ENCODE measurements around the gene WDR17.

WDR17 gene

DNA sequence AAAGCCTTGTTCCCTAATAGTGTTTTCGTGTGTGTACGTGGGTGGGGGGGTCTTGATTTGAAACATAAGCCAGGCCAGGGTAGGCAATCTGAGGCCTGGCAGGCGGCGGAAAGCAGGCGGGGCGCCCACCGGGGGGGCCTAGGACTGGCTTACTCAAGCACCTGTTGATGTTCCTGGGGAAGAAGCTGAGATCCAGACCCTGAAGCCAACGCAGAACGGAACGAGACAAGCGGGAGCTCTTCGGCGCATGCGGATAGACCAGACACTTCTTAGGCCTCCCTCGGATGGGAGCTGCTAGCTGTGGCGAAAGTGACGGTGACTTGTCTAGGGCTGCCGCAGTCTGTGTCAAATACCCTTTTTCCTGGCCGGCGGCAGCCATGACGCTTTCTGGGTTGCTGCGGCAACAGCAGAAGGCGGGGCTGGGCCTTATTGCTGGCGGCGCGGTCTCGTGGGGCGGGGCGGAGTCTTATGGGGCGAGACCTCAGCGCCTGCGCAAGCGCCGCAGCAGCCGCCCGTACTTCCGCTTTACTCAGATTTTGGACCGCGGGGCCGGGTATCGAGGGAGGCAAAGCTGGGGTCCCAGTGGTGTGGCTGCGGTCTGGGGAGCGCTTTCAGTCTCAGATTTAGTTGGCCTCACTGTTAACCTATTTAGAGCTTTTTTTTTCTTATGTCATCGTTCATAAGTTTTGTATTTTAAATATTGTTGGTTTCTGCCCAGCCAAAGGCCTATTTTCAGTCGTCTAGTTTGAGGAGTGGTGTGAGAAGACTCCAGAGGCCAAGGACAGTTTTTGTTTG is 129.7 kb downstream of the WDR17 start, which contains the start of gene SPATA4:
TSS of gene SPATA4 (minus strand) at position 402 of the 795 bp plus-strand sequence. CDS start at position 379, 23 bp downstream.
- TF ChIP-seq SUZ12 (IDR thresholded peaks at IDR 0.05) (no peak), FOXK2 (IDR thresholded peaks at IDR 0.05) (no peak), BHLHE40 (IDR thresholded peaks at IDR 0.05; ENCODE audit: borderline replicate concordance) (no peak), HDGF (IDR thresholded peaks at IDR 0.05; ENCODE audit: borderline replicate concordance) (no peak), ZNF384 (IDR thresholded peaks at IDR 0.05) (no peak), ELF4 (IDR thresholded peaks at IDR 0.05) (peak; percentile 77), NFRKB (IDR thresholded peaks at IDR 0.05) (no peak), CTBP1 (IDR thresholded peaks at IDR 0.05; ENCODE audit: borderline replicate concordance) (no peak), ARNT (IDR thresholded peaks at IDR 0.05) (peak; percentile 51; the same call in 1 of the 2 replicates), FOXA1 (IDR thresholded peaks at IDR 0.05) (no peak), L3MBTL2 (conservative IDR thresholded peaks at IDR 0.05) (peak; percentile 64), TARDBP (IDR thresholded peaks at IDR 0.05) (no peak), SP1 (IDR thresholded peaks at IDR 0.05) (no peak), LEF1 (IDR thresholded peaks at IDR 0.05; ENCODE audit: borderline replicate concordance) (no peak)
- TF ChIP-seq, protein P1, sequence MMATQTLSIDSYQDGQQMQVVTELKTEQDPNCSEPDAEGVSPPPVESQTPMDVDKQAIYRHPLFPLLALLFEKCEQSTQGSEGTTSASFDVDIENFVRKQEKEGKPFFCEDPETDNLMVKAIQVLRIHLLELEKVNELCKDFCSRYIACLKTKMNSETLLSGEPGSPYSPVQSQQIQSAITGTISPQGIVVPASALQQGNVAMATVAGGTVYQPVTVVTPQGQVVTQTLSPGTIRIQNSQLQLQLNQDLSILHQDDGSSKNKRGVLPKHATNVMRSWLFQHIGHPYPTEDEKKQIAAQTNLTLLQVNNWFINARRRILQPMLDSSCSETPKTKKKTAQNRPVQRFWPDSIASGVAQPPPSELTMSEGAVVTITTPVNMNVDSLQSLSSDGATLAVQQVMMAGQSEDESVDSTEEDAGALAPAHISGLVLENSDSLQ (IDR thresholded peaks at IDR 0.05): no peak
- POLR2A ChIA-PET: interaction anchor here (0.9 to 2.5 kb wide), 10 partner anchors 9 to 1701 kb away, joined by 3 to 13 read pairs (median 4); partner anchors contain the start of genes SPCS3 and WDR17
- peak; percentile 93 for DNase-seq (ENCODE audit: extremely low spot score)
- CTCF ChIA-PET: interaction anchor here (0.5 to 1.4 kb wide), 2 partner anchors 77 to 145 kb away, joined by 4 to 5 read pairs; no protein-coding TSS in a partner anchor

DNA sequence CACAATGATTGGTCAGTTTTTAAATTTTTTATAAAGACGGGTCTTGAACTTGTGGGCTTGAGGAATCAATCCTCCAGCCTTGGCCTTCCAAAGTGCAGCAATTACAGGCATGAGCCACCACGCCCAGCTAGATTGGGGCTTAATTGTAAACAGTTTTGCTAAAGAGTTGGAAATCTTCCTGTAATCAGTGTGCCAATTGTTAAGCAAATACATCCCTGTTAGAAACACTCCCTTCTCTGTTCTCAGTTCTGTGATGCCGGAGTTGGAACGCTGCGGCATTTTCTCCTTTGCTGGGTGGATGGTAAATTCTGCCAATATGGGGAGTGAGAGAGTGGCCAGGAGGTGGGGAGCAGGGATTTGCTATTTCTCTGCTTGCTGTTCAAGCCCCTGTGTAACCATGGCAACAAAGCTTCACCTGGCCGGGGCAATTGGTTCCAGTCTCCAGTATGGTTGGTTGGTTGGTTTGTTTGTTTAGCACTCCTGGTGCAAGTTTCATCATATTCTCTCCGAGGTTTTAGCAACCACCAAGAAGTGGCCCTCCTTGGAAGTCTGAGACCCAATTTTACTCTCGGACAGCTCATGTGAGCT is 132.8 kb downstream of the WDR17 start:
- ChIA-PET POLR2A (no interaction called here), CTCF (no interaction called here)
- DNase-seq (ENCODE audit: extremely low spot score): no peak
- TF ChIP-seq BHLHE40 (IDR thresholded peaks at IDR 0.05; ENCODE audit: borderline replicate concordance) (no peak), FOXK2 (IDR thresholded peaks at IDR 0.05) (no peak), FOXA1 (IDR thresholded peaks at IDR 0.05) (no peak), NFRKB (IDR thresholded peaks at IDR 0.05) (no peak), ELF4 (IDR thresholded peaks at IDR 0.05) (no peak), SUZ12 (IDR thresholded peaks at IDR 0.05) (no peak), CTBP1 (IDR thresholded peaks at IDR 0.05; ENCODE audit: borderline replicate concordance) (no peak), ARNT (IDR thresholded peaks at IDR 0.05) (no peak), L3MBTL2 (conservative IDR thresholded peaks at IDR 0.05) (no peak), FOXM1 (IDR thresholded peaks at IDR 0.05; ENCODE audit: borderline replicate concordance) (no peak)
- TF ChIP-seq, protein P1 (IDR thresholded peaks at IDR 0.05): no peak

DNA sequence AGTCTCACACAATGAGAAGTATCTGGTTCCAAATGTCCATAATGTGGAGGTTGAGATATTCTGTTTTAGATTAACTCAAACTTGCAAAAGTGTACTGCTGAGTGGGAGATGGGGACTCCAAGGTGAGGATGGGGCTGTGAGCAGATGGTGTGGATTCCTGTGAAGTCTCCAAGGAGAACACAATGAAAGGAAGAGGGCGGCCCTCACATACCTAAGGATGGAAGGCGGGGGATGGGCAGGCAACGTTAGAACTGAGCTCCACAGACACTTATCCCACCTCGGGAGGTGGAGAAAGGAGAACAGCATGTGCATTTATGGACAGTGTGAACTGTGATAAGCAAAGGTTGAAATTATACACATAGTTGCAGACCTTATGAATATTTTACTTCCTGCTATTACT is 139.7 kb downstream of the WDR17 start:
- ChIA-PET POLR2A (no interaction called here), CTCF (no interaction called here)
- TF ChIP-seq SUZ12 (IDR thresholded peaks at IDR 0.05): no peak
- TF ChIP-seq, protein P1 (IDR thresholded peaks at IDR 0.05): no peak
- TF ChIP-seq TARDBP (IDR thresholded peaks at IDR 0.05): no peak
- TF ChIP-seq NFRKB (IDR thresholded peaks at IDR 0.05): no peak
- TF ChIP-seq ZNF384 (IDR thresholded peaks at IDR 0.05): no peak
- TF ChIP-seq LEF1 (IDR thresholded peaks at IDR 0.05; ENCODE audit: borderline replicate concordance): no peak
- no peak for TF ChIP-seq FOXA1 (IDR thresholded peaks at IDR 0.05)
- no peak for TF ChIP-seq L3MBTL2 (conservative IDR thresholded peaks at IDR 0.05)
- no peak for TF ChIP-seq ELF4 (IDR thresholded peaks at IDR 0.05)
- no peak for TF ChIP-seq CTBP1 (IDR thresholded peaks at IDR 0.05; ENCODE audit: borderline replicate concordance)
- no peak for TF ChIP-seq HDGF (IDR thresholded peaks at IDR 0.05; ENCODE audit: borderline replicate concordance)
- TF ChIP-seq ARNT (IDR thresholded peaks at IDR 0.05): no peak
- TF ChIP-seq FOXK2 (IDR thresholded peaks at IDR 0.05): no peak
- DNase-seq (ENCODE audit: extremely low spot score): no peak

DNA sequence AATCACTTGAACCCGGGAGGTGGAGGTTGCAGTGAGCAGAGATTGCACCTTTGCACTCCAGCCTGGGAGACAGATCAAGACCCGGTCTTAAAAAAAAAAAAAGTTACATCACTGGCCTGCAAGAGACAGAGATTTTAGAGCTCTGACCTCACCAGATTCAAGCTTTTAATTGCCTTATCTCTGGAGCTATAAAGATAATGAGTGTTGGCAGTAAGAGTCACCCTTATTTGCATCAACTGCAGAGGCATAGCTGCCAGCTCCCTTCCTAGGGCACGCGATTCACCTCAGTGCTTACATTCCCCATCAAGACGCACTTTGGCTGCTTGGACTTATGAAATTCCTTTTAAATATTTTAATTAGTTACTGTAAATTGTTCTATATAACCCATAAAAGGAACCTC is 142.2 kb downstream of the WDR17 start:
- TF ChIP-seq BHLHE40 (IDR thresholded peaks at IDR 0.05; ENCODE audit: borderline replicate concordance): no peak
- no peak for TF ChIP-seq ARNT (IDR thresholded peaks at IDR 0.05)
- no peak for TF ChIP-seq TARDBP (IDR thresholded peaks at IDR 0.05)
- no peak for TF ChIP-seq CTBP1 (IDR thresholded peaks at IDR 0.05; ENCODE audit: borderline replicate concordance)
- no peak for TF ChIP-seq LEF1 (IDR thresholded peaks at IDR 0.05; ENCODE audit: borderline replicate concordance)
- TF ChIP-seq L3MBTL2 (conservative IDR thresholded peaks at IDR 0.05): no peak
- TF ChIP-seq NFRKB (IDR thresholded peaks at IDR 0.05): no peak
- no peak for TF ChIP-seq FOXA1 (IDR thresholded peaks at IDR 0.05)
- no peak for TF ChIP-seq HDGF (IDR thresholded peaks at IDR 0.05; ENCODE audit: borderline replicate concordance)
- no peak for TF ChIP-seq ELF4 (IDR thresholded peaks at IDR 0.05)
- no peak for TF ChIP-seq SP1 (IDR thresholded peaks at IDR 0.05)
- no peak for TF ChIP-seq FOXK2 (IDR thresholded peaks at IDR 0.05)
- TF ChIP-seq ZNF384 (IDR thresholded peaks at IDR 0.05): no peak
- CTCF ChIA-PET: interaction anchor here (0.6 kb wide), 3 partner anchors 19 to 83 kb away, joined by 3 to 4 read pairs (median 3); no protein-coding TSS in a partner anchor

DNA sequence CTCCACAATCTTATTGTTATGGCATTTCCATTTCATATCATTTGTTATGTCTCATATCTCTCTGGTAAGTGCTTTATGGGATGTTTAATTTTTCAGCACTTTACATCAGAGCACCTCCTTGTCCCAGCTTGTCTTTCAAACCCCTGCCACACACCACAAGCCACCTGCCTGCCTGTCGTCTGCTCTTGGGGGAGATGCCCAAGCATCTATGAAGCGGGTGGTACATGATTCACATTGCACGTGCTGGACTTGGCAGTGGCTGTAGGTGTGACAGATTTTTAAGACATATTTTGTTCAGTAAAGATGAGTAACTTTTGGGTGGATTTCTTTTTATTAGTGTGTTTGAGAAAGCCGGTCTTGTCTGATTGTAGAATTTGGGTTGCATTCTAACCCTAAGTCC is 143.9 kb downstream of the WDR17 start:
- CTCF ChIA-PET: no interaction called here
- POLR2A ChIA-PET: no interaction called here
- TF ChIP-seq ARNT (IDR thresholded peaks at IDR 0.05) (no peak), LEF1 (IDR thresholded peaks at IDR 0.05; ENCODE audit: borderline replicate concordance) (no peak), HDGF (IDR thresholded peaks at IDR 0.05; ENCODE audit: borderline replicate concordance) (no peak), ZNF384 (IDR thresholded peaks at IDR 0.05) (no peak), FOXM1 (IDR thresholded peaks at IDR 0.05; ENCODE audit: borderline replicate concordance) (no peak), NFRKB (IDR thresholded peaks at IDR 0.05) (no peak), BHLHE40 (IDR thresholded peaks at IDR 0.05; ENCODE audit: borderline replicate concordance) (no peak)
- TF ChIP-seq, protein P1 (IDR thresholded peaks at IDR 0.05): no peak
- DNase-seq (ENCODE audit: extremely low spot score): no peak

More for the DNA sequence above, 142.2 kb downstream of the WDR17 start:
- POLR2A ChIA-PET: interaction anchor here (0.7 to 2.2 kb wide), 2 partner anchors 12 to 1233 kb away, joined by 3 to 13 read pairs; partner anchors contain the start of gene SPATA4
- no peak for DNase-seq (ENCODE audit: extremely low spot score)

Measured in HEK293T (cell line).